Smooth muscle cell (in vitro differentiated cells): ENCODE measurements around the gene RTN4. TPM values are rescaled to one million over a fixed set of nuclear protein-coding genes. Genes with fewer than 3 reads are reported as not detected.

ENCODE experiments used
- DNase-seq: peaks from one replicate; lab custom pipeline; 2025; ENCODE audit not compliant: unreplicated experiment; lab: John Stamatoyannopoulos, UW
- H2AFZ ChIP-seq: fragments of 200-600 bp; sonication (generic); 2 replicates; pipeline ENCODE4 v1.6.0; 2016; ENCODE audit warnings: antibody characterized with exemption, low read depth, mild to moderate bottlenecking
- H3F3A ChIP-seq: fragments of 200-600 bp; sonication (generic); 2 replicates; pipeline ENCODE4 v1.6.0; 2017; ENCODE audit warnings: antibody characterized with exemption, low read depth
- H3K27ac ChIP-seq: fragments of 200-600 bp; sonication (generic); 2 replicates; pipeline ENCODE4 v1.5.1; 2016; ENCODE audit warnings: low read depth, mild to moderate bottlenecking
- H3K27me3 ChIP-seq: fragments of 200-600 bp; sonication (generic); 2 replicates; pipeline ENCODE4 v1.6.1; 2016; ENCODE audit warnings: low read depth, mild to moderate bottlenecking
- H3K36me3 ChIP-seq: fragments of 200-600 bp; sonication (generic); 2 replicates; pipeline ENCODE4 v1.5.1; 2016; ENCODE audit warnings: low read depth
- H3K4me1 ChIP-seq: fragments of 200-600 bp; sonication (generic); 2 replicates; pipeline ENCODE4 v1.5.1; 2016; ENCODE audit warnings: low read depth
- H3K4me2 ChIP-seq: fragments of 200-600 bp; sonication (generic); 2 replicates; pipeline ENCODE4 v1.6.0; 2016; ENCODE audit warnings: mild to moderate bottlenecking
- H3K4me3 ChIP-seq: fragments of 200-600 bp; sonication (generic); 2 replicates; pipeline ENCODE4 v1.5.1; 2016; ENCODE audit warnings: mild to moderate bottlenecking
- H3K79me2 ChIP-seq: fragments of 200-600 bp; sonication (generic); 2 replicates; pipeline ENCODE4 v1.6.0; 2016; ENCODE audit warnings: low read depth, mild to moderate bottlenecking
- H3K9ac ChIP-seq: fragments of 200-600 bp; sonication (generic); 2 replicates; pipeline ENCODE4 v1.6.0; 2016; ENCODE audit warnings: low read depth
- H3K9me3 ChIP-seq: fragments of 200-600 bp; sonication (generic); replicated peaks from 2 replicates; pipeline ENCODE4 v1.5.1; 2016; ENCODE audit warnings: low read depth
- H4K20me1 ChIP-seq: fragments of 200-600 bp; sonication (generic); 2 replicates; pipeline ENCODE4 v1.6.0; 2016; ENCODE audit warnings: low read depth
- CTCF ChIP-seq: fragments of 200-600 bp; sonication (generic); IDR thresholded peaks from 2 replicates; pipeline ENCODE4 v1.5.1; 2017; ENCODE audit warnings: borderline replicate concordance, mild to moderate bottlenecking, antibody characterized with exemption; ENCODE audit not compliant: insufficient read depth, poor library complexity, severe bottlenecking
- WGBS: methylation state at CpG from one replicate; pipeline ENCODE4 v1.1.7; 2016; ENCODE audit warnings: low lambda C conversion rate; 5-methylcytosine and 5-hydroxymethylcytosine counted together
- polyA plus RNA-seq: library from polyadenylated mRNA; unstranded; fragments of >200 nt; fragmentation: Nextera tagmentation; extraction: Ambion mirVana; gene quantifications from 2 replicates; pipeline ENCODE4 v1.2.1, GENCODE V29; 2016
- total RNA-seq: library from RNA; depleted of rRNA; stranded (reverse); fragments of >200 nt; gene quantifications from 2 replicates; pipeline ENCODE4 v1.2.3, GENCODE V29; 2014

Gene RTN4
- total and polyA plus RNA-seq, 2 experiments from 2014 or later = 295 to 335 TPM

- Histone ChIP-seq H3K4me1 (peaks cover 66% of the 10 kb centered on the region), H3K9me3 (no peaks in the 10 kb centered on the region), H3K36me3 (no peaks in the 10 kb centered on the region), H3K9ac (peak overlapping the region; percentile 10), H3K79me2 (peaks cover 100% of the 10 kb centered on the region), H3F3A (peaks cover 7% of the 10 kb centered on the region), H3K4me2 (peak overlapping the region; percentile 70), H3K27ac (peak overlapping the region; percentile 76), H3K27me3 (no peaks in the 10 kb centered on the region), H3K4me3 (peak overlapping the region; percentile 38), H4K20me1 (peaks cover 100% of the 10 kb centered on the region), H2AFZ (no peak overlapping the region)
- WGBS = 63% methylated on average over 7 of the region's 7 CpGs
- no peak for TF ChIP-seq CTCF
- DNase-seq = no peak
These were observed 40.8 kb downstream of the RTN4 start for GRCh38 chr2:55009277-55010060.

GRCh38 chr2:55006306-55006705 is 43.9 kb downstream of the RTN4 start:
- DNase-seq = no peak
- TF ChIP-seq CTCF = no peak
- Histone ChIP-seq H3K4me3 (no peak overlapping the region), H3K79me2 (peaks cover 100% of the 10 kb centered on the region), H3K4me2 (no peak overlapping the region), H2AFZ (no peak overlapping the region), H3K27ac (peak overlapping the region; percentile 76), H3K9ac (no peak overlapping the region), H3F3A (peaks cover 18% of the 10 kb centered on the region), H4K20me1 (peaks cover 100% of the 10 kb centered on the region), H3K36me3 (no peaks in the 10 kb centered on the region), H3K9me3 (no peaks in the 10 kb centered on the region), H3K4me1 (peaks cover 39% of the 10 kb centered on the region), H3K27me3 (no peaks in the 10 kb centered on the region)
- WGBS = 75% methylated on average over 3 of the region's 3 CpGs

- H3K4me1 ChIP-seq = peaks cover 28% of the 10 kb centered on the region
These were observed 46.3 kb downstream of the RTN4 start for GRCh38 chr2:55003706-55004639.

More at GRCh38 chr2:55003706-55004639, 46.3 kb downstream of the RTN4 start:
- 93% methylated on average over 10 of the region's 10 CpGs for WGBS
- no peaks in the 10 kb centered on the region for H3K9me3 ChIP-seq
- H3K9ac ChIP-seq = no peak overlapping the region
- no peak overlapping the region for H3K4me2 ChIP-seq
- H3F3A ChIP-seq = peaks cover 18% of the 10 kb centered on the region
- H2AFZ ChIP-seq = no peak overlapping the region
- H3K36me3 ChIP-seq = no peaks in the 10 kb centered on the region
- H3K79me2 ChIP-seq = peaks cover 100% of the 10 kb centered on the region
- no peak for DNase-seq
- no peak for TF ChIP-seq CTCF
- peak overlapping the region; percentile 7 for H3K4me3 ChIP-seq
- H3K27me3 ChIP-seq = no peaks in the 10 kb centered on the region
- H3K27ac ChIP-seq = peak overlapping the region; percentile 41
- peaks cover 100% of the 10 kb centered on the region for H4K20me1 ChIP-seq
